KG1 (cell line): ENCODE measurements around the gene ITPR3.

Source experiments
- DNase-seq: peaks from one replicate; lab custom pipeline; 2025; lab: John Stamatoyannopoulos, UW

The ITPR3 gene

GRCh38 chr6:33700391-33701050 lies 79.4 kb downstream of the ITPR3 start:
- DNase-seq: peak; percentile 72

GRCh38 chr6:33702345-33702977 lies 81.3 kb downstream of the ITPR3 start:
- no peak for DNase-seq

GRCh38 chr6:33704215-33705066 lies 83.3 kb downstream of the ITPR3 start:
- DNase-seq: no peak

- DNase-seq: no peak
Measured at GRCh38 chr6:33705268-33705885, 84.3 kb downstream of the ITPR3 start.

- DNase-seq: no peak
Measured at GRCh38 chr6:33705955-33706725, 85.0 kb downstream of the ITPR3 start.

GRCh38 chr6:33707771-33708170 lies 86.6 kb downstream of the ITPR3 start:
- DNase-seq: no peak

- DNase-seq: no peak
Measured at GRCh38 chr6:33708516-33709204, 87.5 kb downstream of the ITPR3 start.

GRCh38 chr6:33709605-33710295 lies 88.6 kb downstream of the ITPR3 start:
- DNase-seq: no peak

- no peak for DNase-seq
Measured at GRCh38 chr6:33710296-33711121, 89.4 kb downstream of the ITPR3 start.

- DNase-seq: peak; percentile 85
Measured at GRCh38 chr6:33711140-33712129, 90.3 kb downstream of the ITPR3 start, which contains the start of gene UQCC2. UQCC2 (minus strand) TSS chr6:33711700; CDS start chr6:33711686, 14 bp downstream.

GRCh38 chr6:33712914-33713313 lies 91.8 kb downstream of the ITPR3 start:
- DNase-seq: no peak

GRCh38 chr6:33713786-33714185 lies 92.7 kb downstream of the ITPR3 start:
- DNase-seq: no peak

GRCh38 chr6:33714385-33715040 lies 93.4 kb downstream of the ITPR3 start:
- DNase-seq: peak; percentile 17

- no peak for DNase-seq
Measured at GRCh38 chr6:33716379-33716778, 95.3 kb downstream of the ITPR3 start.

- no peak for DNase-seq
Measured at GRCh38 chr6:33716890-33717632, 95.9 kb downstream of the ITPR3 start.

- no peak for DNase-seq
Measured at GRCh38 chr6:33717934-33718455, 96.9 kb downstream of the ITPR3 start.

GRCh38 chr6:33718713-33719112 lies 97.6 kb downstream of the ITPR3 start:
- DNase-seq: no peak
